Right ventricle myocardium superior (tissue), 1 donor: ENCODE data around the gene KRT3. TPM values are rescaled to one million over a fixed set of nuclear protein-coding genes. Genes with fewer than 3 reads are reported as not detected.

Experiments
- ATAC-seq: fragments of 200-7000 bp; cut with Tn5 transposase; one replicate; pipeline ENCODE4 v1.9.1; 2020; ENCODE audit warnings: mild to moderate bottlenecking; ENCODE audit not compliant: poor library complexity
- DNase-seq: peaks from one replicate; pipeline ENCODE4 v3.0.0-alpha.2; 2020
- intact Hi-C: fragments of 100-400 bp; cut with DNase I; formaldehyde crosslinking; loops from one replicate; pipeline ENCODE4 v1.11.2; 2022
- total RNA-seq: library from RNA; stranded (reverse); fragmentation: NEBNext Ultra II Directional; extraction: Animal tissue kit (Norgen Biotek cat#: 25700); gene quantifications from one replicate; pipeline ENCODE4 v1.2.1, GENCODE V29; 2021
- donor health status: DM: no; HTN: yes; CAD: no; lungs with severe emphysema.

The KRT3 gene
- total RNA-seq, 1 donor from 2014 or later = not detected

DNA sequence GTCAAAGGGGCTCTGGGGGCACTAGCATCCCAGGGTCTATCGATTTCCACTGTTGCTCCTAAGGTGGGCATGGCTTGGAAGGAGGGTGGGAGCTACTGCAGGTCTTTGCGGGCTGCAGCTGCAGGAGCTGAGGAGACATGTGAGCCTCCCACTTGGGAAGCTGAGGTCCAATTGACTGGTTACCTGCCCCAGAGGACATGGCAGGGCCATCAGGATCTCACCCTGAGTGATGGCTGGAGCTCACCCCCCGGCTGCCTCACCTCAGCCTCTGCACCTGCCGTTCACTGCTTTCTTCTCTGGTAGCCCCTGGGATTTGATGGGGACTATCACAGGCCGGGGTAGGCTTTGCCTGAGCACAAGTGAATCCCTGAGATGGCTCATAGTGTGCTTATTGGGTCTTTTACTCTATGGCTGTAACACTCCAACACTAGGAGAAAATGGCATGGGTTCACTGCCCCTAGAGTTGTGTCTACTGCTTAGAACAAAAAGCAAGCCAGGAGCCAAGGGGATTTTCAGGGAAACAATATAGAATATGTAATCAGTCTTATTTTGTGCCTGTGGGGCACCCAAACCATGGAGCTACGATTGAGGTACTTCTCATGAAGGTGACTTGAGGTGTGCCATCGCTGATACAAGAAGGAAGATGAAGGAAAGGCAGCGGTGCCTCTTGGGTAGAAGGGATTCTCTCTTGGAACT, 21.2 kb upstream of the KRT3 start:
- no peak for DNase-seq
- intact Hi-C loops = no loop called here
- ATAC-seq = no peak

GRCh38 chr12:52815676-52816588, 20.0 kb upstream of the KRT3 start:
- no peak for ATAC-seq
- DNase-seq = no peak
- intact Hi-C loops = no loop called here

DNA sequence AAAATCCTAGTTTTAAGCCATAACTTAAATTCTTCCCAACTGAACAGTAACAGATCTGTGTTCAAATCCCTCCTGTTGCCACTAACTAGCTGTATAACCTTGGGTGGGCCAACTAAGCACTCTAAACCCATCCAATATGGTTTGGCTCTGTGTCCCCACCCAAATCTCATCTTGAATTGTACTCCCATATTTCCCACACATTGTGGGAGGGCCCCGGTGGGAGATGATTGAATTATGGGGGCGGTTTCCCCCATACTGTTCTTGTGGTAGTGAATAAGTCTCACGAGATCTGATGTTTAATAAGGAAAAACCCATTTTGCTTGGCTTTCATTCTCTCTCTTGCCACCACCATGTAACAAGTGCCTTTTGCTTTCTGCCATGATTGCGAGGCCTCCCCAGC, 19.2 kb upstream of the KRT3 start:
- intact Hi-C loops = no loop called here
- ATAC-seq (no peak), DNase-seq (no peak)

- ATAC-seq (no peak), DNase-seq (no peak)
- intact Hi-C loops = no loop called here
These were observed 18.8 kb upstream of the KRT3 start for GRCh38 chr12:52814710-52815155.

DNA sequence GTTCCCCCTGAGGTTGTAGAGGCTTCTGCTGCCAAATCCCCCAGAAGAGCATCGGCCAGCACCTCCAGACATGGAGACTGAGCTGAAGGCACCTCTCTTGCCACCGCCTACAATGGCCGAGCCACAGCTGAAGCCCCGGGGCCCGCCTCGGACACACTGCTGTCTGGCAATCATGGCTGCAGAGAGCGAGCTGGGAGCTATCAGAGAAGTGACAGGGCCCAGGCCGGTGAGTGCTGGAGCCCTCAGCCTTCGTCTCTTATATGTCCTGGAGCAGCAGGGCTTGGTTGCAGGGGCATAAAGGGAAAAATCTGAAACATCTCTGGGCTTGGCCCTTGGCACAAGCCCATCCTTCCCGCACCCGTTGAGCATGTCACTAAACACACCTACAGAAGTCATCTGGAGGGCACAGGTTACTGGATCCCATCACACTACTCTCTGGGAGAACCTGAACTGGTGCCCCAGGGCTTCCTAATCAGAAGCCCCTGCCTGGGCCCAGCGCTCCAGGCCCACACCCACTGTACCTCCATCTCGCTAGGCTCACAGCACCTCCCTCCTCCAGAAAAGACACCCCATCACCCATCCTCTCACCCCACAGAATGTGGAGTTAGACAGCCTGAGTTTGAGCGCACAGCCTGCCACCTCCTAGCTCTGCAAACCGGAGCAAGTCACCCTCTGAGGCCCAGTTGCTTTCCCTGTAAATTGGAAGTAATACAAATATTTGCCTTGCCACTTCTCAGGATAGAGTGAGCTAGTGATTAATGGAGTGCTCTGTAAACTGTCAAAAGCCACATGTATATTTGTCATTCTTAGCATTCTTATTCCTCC, 18.2 kb upstream of the KRT3 start, which contains the start of gene KRT4:
Gene KRT4 (minus strand): TSS at position 232 of the 825 bp plus-strand sequence. CDS start 58 bp downstream, at position 174.
- intact Hi-C loops = no loop called here
- no peak for DNase-seq
- peak; percentile 45 for ATAC-seq

DNA sequence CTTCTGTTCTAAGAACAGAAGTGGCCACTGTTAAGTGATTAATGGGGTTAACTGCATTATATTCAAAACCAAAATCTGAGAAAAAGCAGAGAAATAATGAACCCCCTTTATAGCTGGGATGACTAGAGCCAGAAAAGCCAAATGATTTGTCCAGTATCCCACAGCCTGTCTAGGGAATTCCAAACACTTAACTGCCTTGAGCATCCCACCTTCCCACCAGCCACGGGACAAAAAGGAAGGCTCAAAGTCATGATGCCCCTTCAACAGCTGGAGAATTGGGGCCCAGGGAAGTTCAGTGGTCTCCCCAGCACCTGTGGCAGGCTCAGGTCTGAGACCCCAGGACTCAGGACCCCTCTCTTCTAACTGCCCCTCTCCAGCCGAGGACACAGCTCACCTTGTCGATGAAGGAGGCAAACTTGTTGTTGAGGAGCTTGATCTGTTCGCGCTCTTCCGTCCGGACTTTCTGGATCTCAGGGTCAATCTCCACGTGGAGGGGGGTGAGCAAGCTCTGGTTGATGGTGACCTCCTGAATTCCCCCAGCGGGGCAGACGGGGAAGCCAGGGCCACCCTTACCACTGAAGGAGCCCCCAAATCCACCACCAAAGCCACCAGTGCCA, 17.4 kb upstream of the KRT3 start:
- ATAC-seq = no peak
- no peak for DNase-seq
- intact Hi-C loops = no loop called here

DNA sequence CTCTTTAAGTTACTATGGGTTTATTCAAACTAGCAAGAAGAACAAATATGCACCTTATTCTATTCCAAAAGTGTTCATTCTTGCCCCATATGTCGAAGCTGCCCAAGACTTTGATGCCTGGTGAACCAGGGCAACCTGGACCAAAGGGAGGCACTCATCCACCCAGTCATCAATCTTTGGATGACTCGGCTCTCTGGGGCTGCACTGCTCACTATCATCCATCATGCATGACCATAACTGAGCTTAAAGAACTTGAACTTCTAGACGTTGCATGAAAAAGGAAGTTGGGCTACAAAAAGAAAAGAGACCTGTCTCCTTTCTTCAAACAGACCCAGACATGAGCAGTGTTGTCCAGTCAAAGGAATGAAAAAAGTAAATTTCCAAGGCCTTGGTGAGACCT, 16.8 kb upstream of the KRT3 start:
- ATAC-seq (no peak), DNase-seq (no peak)
- intact Hi-C loops = no loop called here

DNA sequence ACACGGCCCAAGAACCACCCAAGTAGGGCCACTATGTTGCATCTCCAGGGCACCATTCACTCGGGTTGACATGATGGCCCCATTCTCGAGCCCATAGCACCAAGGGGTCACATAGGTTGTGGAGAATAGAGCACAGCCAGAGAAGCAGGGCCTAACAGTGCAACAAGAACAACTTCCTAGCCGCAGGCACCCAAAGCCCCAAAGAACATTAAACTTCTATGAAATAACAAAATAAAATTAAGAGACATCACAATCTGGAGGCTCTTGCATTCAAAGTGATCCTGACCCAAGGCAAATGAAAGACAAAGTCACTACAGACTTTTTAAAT, 16.1 kb upstream of the KRT3 start:
- DNase-seq (no peak), ATAC-seq (no peak)
- intact Hi-C loops = no loop called here

GRCh38 chr12:52811191-52812072, 15.5 kb upstream of the KRT3 start:
- ATAC-seq (no peak), DNase-seq (no peak)
- intact Hi-C loops = no loop called here

GRCh38 chr12:52810554-52810953, 14.6 kb upstream of the KRT3 start:
- ATAC-seq (no peak), DNase-seq (no peak)
- intact Hi-C loops = no loop called here

- intact Hi-C loops = no loop called here
- ATAC-seq (no peak), DNase-seq (no peak)
These were observed 13.2 kb upstream of the KRT3 start for GRCh38 chr12:52809166-52809565.

- DNase-seq (no peak), ATAC-seq (no peak)
- intact Hi-C loops = no loop called here
These were observed 12.8 kb upstream of the KRT3 start for GRCh38 chr12:52808573-52809160.

DNA sequence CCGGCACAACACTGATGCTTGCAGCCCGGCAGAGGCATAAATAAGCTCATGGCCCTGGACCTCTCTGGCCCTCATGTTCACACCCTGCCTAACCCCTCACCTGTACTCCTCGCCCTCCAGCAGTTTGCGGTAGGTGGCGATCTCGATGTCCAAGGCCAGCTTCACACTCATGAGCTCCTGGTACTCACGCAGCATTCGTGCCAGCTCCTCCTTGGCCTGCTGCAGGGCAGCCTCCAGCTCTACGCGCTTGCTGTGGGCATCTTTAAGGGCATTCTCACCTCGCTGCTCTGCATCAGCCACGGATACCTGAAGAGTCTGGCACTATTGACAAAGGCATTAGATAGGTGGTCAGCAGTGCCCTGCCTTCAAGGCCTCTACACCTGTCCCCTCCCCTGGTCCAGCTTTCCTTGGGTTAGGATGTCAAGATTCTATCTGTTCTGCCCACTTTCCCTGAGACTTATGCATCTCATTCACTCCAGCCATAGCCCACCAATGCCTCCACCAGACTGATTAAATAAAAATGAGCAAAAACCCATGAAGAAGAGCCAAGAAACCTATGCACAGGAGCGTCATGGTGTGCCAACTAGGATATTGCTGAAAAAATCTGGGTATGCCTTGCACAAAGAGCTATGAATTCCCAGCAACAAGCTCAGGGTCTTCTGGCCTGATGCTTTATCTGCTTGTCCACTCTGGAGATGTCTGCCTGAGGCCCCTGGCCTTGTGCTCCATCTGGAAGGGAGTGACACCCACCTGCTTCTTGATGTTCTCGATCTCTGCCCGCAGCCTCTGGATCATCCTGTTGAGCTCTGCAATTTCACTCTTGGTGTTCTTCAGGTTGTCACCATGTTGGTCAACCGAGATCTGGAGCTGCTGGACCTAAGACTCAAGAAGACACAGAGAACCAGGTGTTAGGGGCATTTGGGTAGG, 11.9 kb upstream of the KRT3 start:
- ATAC-seq (no peak), DNase-seq (no peak)
- intact Hi-C loops = no loop called here

DNA sequence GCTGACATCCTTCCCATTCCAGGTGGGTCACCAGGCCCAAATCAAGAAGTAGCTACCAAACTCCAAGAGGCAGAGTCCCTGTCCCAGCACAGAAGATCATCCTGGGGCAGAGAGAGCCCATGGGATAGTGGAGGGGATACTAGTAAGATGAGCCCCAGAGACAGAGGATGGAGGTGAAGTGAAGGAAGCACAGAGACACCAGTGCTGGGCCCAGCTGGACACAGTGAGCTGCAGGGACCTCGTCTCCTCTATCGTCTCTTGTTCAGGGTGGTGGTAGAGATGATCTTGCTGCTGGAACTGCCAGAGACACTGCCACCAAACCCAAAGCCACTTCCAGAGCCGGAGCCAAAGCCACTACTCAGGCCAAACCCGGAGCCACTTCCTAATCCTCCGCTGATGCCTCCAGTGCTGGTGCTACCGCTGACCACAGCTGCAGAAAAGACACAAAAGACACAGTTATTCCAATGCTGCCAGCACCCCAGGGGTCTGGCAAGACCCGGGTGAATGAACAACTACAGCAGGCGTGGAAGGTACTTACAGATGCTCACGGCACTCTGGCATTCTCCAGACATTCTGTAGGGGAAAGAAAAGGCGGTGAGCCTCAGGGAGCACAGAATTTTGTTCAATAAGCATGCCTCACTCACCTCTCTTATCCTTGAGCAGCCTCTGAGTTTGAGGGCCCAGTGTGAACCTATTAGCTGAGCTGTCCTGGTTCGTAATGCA, 11.1 kb upstream of the KRT3 start:
- DNase-seq = no peak
- intact Hi-C loops = no loop called here
- no peak for ATAC-seq

GRCh38 chr12:52806169-52806811, 10.4 kb upstream of the KRT3 start:
- DNase-seq (no peak), ATAC-seq (no peak)
- intact Hi-C loops = no loop called here

GRCh38 chr12:52805739-52806138, 9.8 kb upstream of the KRT3 start:
- intact Hi-C loops = no loop called here
- no peak for DNase-seq
- ATAC-seq = no peak
